HCT116 (cell line): Measurements from ENCODE around the gene STRAP. TPM values are rescaled to one million over a fixed set of nuclear protein-coding genes. Genes with fewer than 3 reads are reported as not detected.

ENCODE experiments used
- ATAC-seq: fragments of 200-7000 bp; cut with Tn5 transposase; 2 replicates; pipeline ENCODE4 v1.9.1; 2020; ENCODE audit warnings: mild to moderate bottlenecking, moderate library complexity
- BruUV-seq: library from RNA; stranded (reverse); fragments of 400-500 nt; replicated peaks from 2 replicates; lab custom pipeline; 2021; lab: Mats Ljungman, UMichigan
- CTCF ChIA-PET: fragments of 300-600 bp; sonication (Branson Sonifier 250); formaldehyde crosslinking; loops from one replicate; lab custom pipeline; 2021; ENCODE audit warnings: antibody characterized with exemption; lab: Charles Lee
- POLR2A ChIA-PET: fragments of 300-600, 350-600 bp; sonication (Branson Sonifier 250); formaldehyde crosslinking; loops from one replicate; lab custom pipeline; 2021; ENCODE audit warnings: antibody characterized with exemption; lab: Charles Lee
- RAD21 ChIA-PET, 2 experiments: fragments of 300-600 bp; sonication (Branson Sonifier 250); formaldehyde crosslinking; loops; one replicate each; lab custom pipeline; 2023; ENCODE audit warnings: low total read pairs in 2 of 2; ENCODE audit not compliant: uncharacterized antibody in 2 of 2, unreplicated experiment in 2 of 2, low non-redundant PET in 1 of 2; lab: Charles Lee
- DNase-seq: peaks from one replicate; pipeline ENCODE4 v3.0.0-alpha.2; 2010; ENCODE audit warnings: low read depth, low spot score
- H2AFZ ChIP-seq: fragments of 200-600 bp; shearing (Covaris generic), sonication (generic); 2 replicates; pipeline ENCODE4 v1.6.1; 2017; ENCODE audit warnings: low read depth, mixed run types, mixed read lengths, antibody characterized with exemption, low read length; ENCODE audit not compliant: poor library complexity, severe bottlenecking
- H3K27ac ChIP-seq: 2 replicates; pipeline ENCODE4 v1.5.1; 2012; ENCODE audit warnings: low read depth, low read length
- H3K27me3 ChIP-seq: fragments of 200-600 bp; sonication (generic); 2 replicates; pipeline ENCODE4 v1.6.1; 2016; ENCODE audit warnings: mixed run types, low read length, mixed read lengths; ENCODE audit not compliant: insufficient read depth
- H3K36me3 ChIP-seq, 2 experiments: fragments of 200-500 bp in 1 of 2; fragments of 200-600 bp in 1 of 2; sonication (Bioruptor generic) in 1 of 2; sonication (generic) in 1 of 2; 2 replicates each; pipeline versions ENCODE4 v1.5.1 to v1.6.1; 2014 to 2016; ENCODE audit warnings: low read length in 2 of 2, inconsistent platforms in 1 of 2, mixed read lengths in 1 of 2, mixed run types in 1 of 2; ENCODE audit not compliant: insufficient read depth in 2 of 2, control insufficient read depth in 1 of 2
- H3K4me1 ChIP-seq, 2 experiments: fragments of 200-600 bp in 1 of 2; sonication (generic) in 1 of 2; 2 replicates each; pipeline versions ENCODE4 v1.5.1 to v1.6.1; 2012 to 2017; ENCODE audit warnings: low read length in 2 of 2, inconsistent platforms in 1 of 2, mild to moderate bottlenecking in 1 of 2, mixed read lengths in 1 of 2, mixed run types in 1 of 2, moderate library complexity in 1 of 2; ENCODE audit not compliant: insufficient read depth in 2 of 2, control insufficient read depth in 1 of 2
- H3K4me2 ChIP-seq: fragments of 200-600 bp; sonication (generic); 2 replicates; pipeline ENCODE4 v1.6.1; 2017; ENCODE audit warnings: mixed run types, low read length, mixed read lengths
- H3K4me3 ChIP-seq, 2 experiments: fragments of 200-600 bp in 1 of 2; sonication (generic) in 1 of 2; replicated peaks in 1 of 2; 2 replicates each; pipeline ENCODE4 v1.5.1; 2011 to 2016; ENCODE audit warnings: low read length in 2 of 2, control low read depth in 1 of 2, low read depth in 1 of 2, mild to moderate bottlenecking in 1 of 2, mixed read lengths in 1 of 2, mixed run types in 1 of 2
- H3K79me2 ChIP-seq: fragments of 200-600 bp; sonication (generic); 2 replicates; pipeline ENCODE4 v1.6.1; 2017; ENCODE audit warnings: mild to moderate bottlenecking, mixed run types, low read length, moderate library complexity, mixed read lengths; ENCODE audit not compliant: insufficient read depth
- H3K9ac ChIP-seq: fragments of 200-600 bp; sonication (generic); 2 replicates; pipeline ENCODE4 v1.6.1; 2016; ENCODE audit warnings: low read length, mixed read lengths
- H3K9me2 ChIP-seq: fragments of 200-600 bp; sonication (generic), shearing (Covaris generic); 2 replicates; pipeline ENCODE4 v1.6.1; 2017; ENCODE audit warnings: mixed run types, mild to moderate bottlenecking, moderate library complexity; ENCODE audit not compliant: insufficient read depth
- H3K9me3 ChIP-seq, 2 experiments: fragments of 200-500 bp in 1 of 2; fragments of 200-600 bp in 1 of 2; sonication (Bioruptor generic) in 1 of 2; sonication (generic) in 1 of 2; 2 replicates each; pipeline ENCODE4 v1.6.1; 2014 to 2017; ENCODE audit warnings: low read length in 2 of 2, mixed read lengths in 2 of 2, inconsistent platforms in 1 of 2, low read depth in 1 of 2, mild to moderate bottlenecking in 1 of 2, mixed run types in 1 of 2, moderate library complexity in 1 of 2; ENCODE audit not compliant: control insufficient read depth in 1 of 2, insufficient read depth in 1 of 2
- H4K20me1 ChIP-seq: fragments of 200-600 bp; sonication (generic), shearing (Covaris generic); 2 replicates; pipeline ENCODE4 v1.6.1; 2017; ENCODE audit warnings: mixed run types, mild to moderate bottlenecking, moderate library complexity; ENCODE audit not compliant: insufficient read depth
- ATF3 ChIP-seq: IDR thresholded peaks from 2 replicates; pipeline ENCODE4 v1.6.1; 2012
- CEBPB ChIP-seq: IDR thresholded peaks from 2 replicates; pipeline ENCODE4 v1.6.1; 2012; ENCODE audit warnings: low read depth
- CTCF ChIP-seq, 3 experiments: fragments of 200-600 bp in 1 of 3; sonication (generic) in 1 of 3; IDR thresholded peaks in 2 of 3; conservative IDR thresholded peaks in 1 of 3; 2 replicates each; pipeline ENCODE4 v1.5.1; 2012 to 2017; ENCODE audit warnings: low read depth in 2 of 3, low read length in 2 of 3, antibody characterized with exemption in 1 of 3, borderline replicate concordance in 1 of 3, control low read depth in 1 of 3, mild to moderate bottlenecking in 1 of 3, mixed read lengths in 1 of 3, mixed run types in 1 of 3, moderate library complexity in 1 of 3; ENCODE audit not compliant: insufficient read depth in 1 of 3
- EGR1 ChIP-seq: IDR thresholded peaks from 2 replicates; pipeline ENCODE4 v1.6.1; 2012; ENCODE audit warnings: low read depth
- ELF1 ChIP-seq: IDR thresholded peaks from 2 replicates; pipeline ENCODE4 v1.6.1; 2012; ENCODE audit warnings: low read depth, borderline replicate concordance
- EZH2 ChIP-seq: fragments of 200-600 bp; sonication (generic); IDR thresholded peaks from 2 replicates; pipeline ENCODE4 v1.6.1; 2017; ENCODE audit warnings: antibody characterized with exemption, mixed run types
- EZH2phosphoT487 ChIP-seq: fragments of 200-600 bp; IDR thresholded peaks from 2 replicates; pipeline ENCODE4 v1.6.1; 2018; ENCODE audit warnings: antibody characterized with exemption, borderline replicate concordance
- FOSL1 ChIP-seq: IDR thresholded peaks from 2 replicates; pipeline ENCODE4 v1.6.1; 2012; ENCODE audit warnings: low read depth
- JUND ChIP-seq: IDR thresholded peaks from 2 replicates; pipeline ENCODE4 v1.6.1; 2012
- POLR2A ChIP-seq: IDR thresholded peaks from 2 replicates; pipeline ENCODE4 v1.7.0; 2011; ENCODE audit warnings: borderline replicate concordance; ENCODE audit not compliant: insufficient read depth, insufficient read length; ENCODE audit errors: extremely low read depth
- POLR2AphosphoS5 ChIP-seq: IDR thresholded peaks from 2 replicates; pipeline ENCODE4 v1.6.1; 2011; ENCODE audit warnings: mild to moderate bottlenecking, low read depth, low read length, moderate library complexity
- RAD21 ChIP-seq: IDR thresholded peaks from 2 replicates; pipeline ENCODE4 v1.6.1; 2012; ENCODE audit warnings: low read depth, mild to moderate bottlenecking
- REST ChIP-seq: IDR thresholded peaks from 2 replicates; pipeline ENCODE4 v1.6.1; 2012; ENCODE audit warnings: low read depth
- SIN3A ChIP-seq: IDR thresholded peaks from 2 replicates; pipeline ENCODE4 v1.6.1; 2012; ENCODE audit warnings: low read depth
- SP1 ChIP-seq: IDR thresholded peaks from 2 replicates; pipeline ENCODE4 v1.6.1; 2012; ENCODE audit warnings: low read depth
- SRF ChIP-seq: IDR thresholded peaks from 2 replicates; pipeline ENCODE4 v1.6.1; 2012; ENCODE audit warnings: low read depth
- ZBTB33 ChIP-seq: IDR thresholded peaks from 2 replicates; pipeline ENCODE4 v1.6.1; 2011; ENCODE audit warnings: mild to moderate bottlenecking, low read length, moderate library complexity; ENCODE audit not compliant: insufficient replicate concordance; ENCODE audit errors: extremely low read depth
- ZNF274 ChIP-seq: fragments of 200-500 bp; sonication (Bioruptor generic); IDR thresholded peaks from 2 replicates; pipeline ENCODE4 v1.6.1; 2014; ENCODE audit warnings: mild to moderate bottlenecking, low read depth, low read length, inconsistent platforms
- intact Hi-C: fragments of 100-400 bp; cut with micrococcal nuclease; formaldehyde crosslinking; loops from 2 replicates; pipeline ENCODE4 v1.10.0; 2022
- total RNA-seq: library from RNA; stranded (reverse); gene quantifications from one replicate; pipeline ENCODE4 v1.2.1, GENCODE V29; 2021; ENCODE audit not compliant: unreplicated experiment

STRAP gene
- total RNA-seq, 1 experiment from 2014 or later = 156 TPM

- Histone ChIP-seq H3K27me3 (no peaks in the 10 kb centered on the region), H3K9me2 (no peaks in the 10 kb centered on the region), H4K20me1 (no peaks in the 10 kb centered on the region), H3K36me3 (no peaks in the 10 kb centered on the region), H3K27ac (no peak overlapping the region), H3K79me2 (no peaks in the 10 kb centered on the region; the same call in 1 of the 2 replicates), H3K4me1 (peaks cover 0 to 9% of the 10 kb centered on the region in 2 experiments; a peak in 2 of 4 replicates), H3K9me3 (no peaks in the 10 kb centered on the region), H2AFZ (no peak overlapping the region), H3K9ac (no peak overlapping the region), H3K4me3 (no peak overlapping the region), H3K4me2 (no peak overlapping the region)
- intact Hi-C loops = no loop called here
- ChIA-PET CTCF (no interaction called here), POLR2A (no interaction called here), RAD21 (no interaction called here)
- no peak for ATAC-seq
- BruUV-seq = no TSS peak
- TF ChIP-seq CEBPB (no peak), EZH2 (no peak), SP1 (no peak), SIN3A (no peak), CTCF (IDR thresholded peaks at IDR 0.05 in 2 of 3, conservative IDR thresholded peaks at IDR 0.05 in 1 of 3; ENCODE audit: borderline replicate concordance in 1 of 3, insufficient read depth in 1 of 3, low read depth in 2 of 3, low read length in 2 of 3) (no peak), EZH2phosphoT487 (no peak), SRF (no peak), ELF1 (no peak), JUND (no peak), RAD21 (no peak), ZBTB33 (no peak), EGR1 (no peak), POLR2AphosphoS5 (no peak), POLR2A (no peak), ZNF274 (no peak), ATF3 (no peak), REST (no peak), FOSL1 (no peak)
- no peak for DNase-seq
These were observed 42.8 kb downstream of the STRAP start for GRCh38 chr12:15924956-15925355.
